ENCODE measurements around the gene ADGRL3.

ADGRL3 gene

GRCh38 chr4:61890321-61890720 is 690.2 kb downstream of the ADGRL3 start:
- no peak for FAIRE-seq
- TF ChIP-seq POLR2A (IDR thresholded peaks at IDR 0.05; ENCODE audit: low read depth, low read length): no peak
- no peak for DNase-seq (ENCODE audit: insufficient read length, low spot score)

GRCh38 chr4:61891953-61892352 is 691.8 kb downstream of the ADGRL3 start:
- TF ChIP-seq POLR2A (IDR thresholded peaks at IDR 0.05; ENCODE audit: low read depth, low read length): no peak
- no peak for FAIRE-seq
- no peak for DNase-seq (ENCODE audit: insufficient read length, low spot score)

- DNase-seq (ENCODE audit: insufficient read length, low spot score): no peak
- no peak for TF ChIP-seq POLR2A (IDR thresholded peaks at IDR 0.05; ENCODE audit: low read depth, low read length)
- no peak for FAIRE-seq
Measured at GRCh38 chr4:61896634-61897033, 696.5 kb downstream of the ADGRL3 start.

- DNase-seq (ENCODE audit: insufficient read length, low spot score) (no peak), FAIRE-seq (no peak)
- TF ChIP-seq POLR2A (IDR thresholded peaks at IDR 0.05; ENCODE audit: low read depth, low read length): no peak
Measured at GRCh38 chr4:61909031-61909430, 708.9 kb downstream of the ADGRL3 start.

GRCh38 chr4:61911313-61911756 is 711.2 kb downstream of the ADGRL3 start:
- FAIRE-seq (no peak), DNase-seq (ENCODE audit: insufficient read length, low spot score) (no peak)
- TF ChIP-seq POLR2A (IDR thresholded peaks at IDR 0.05; ENCODE audit: low read depth, low read length): no peak

- TF ChIP-seq POLR2A (IDR thresholded peaks at IDR 0.05; ENCODE audit: low read depth, low read length): no peak
- no peak for FAIRE-seq
- DNase-seq (ENCODE audit: insufficient read length, low spot score): no peak
Measured at GRCh38 chr4:61913619-61914018, 713.5 kb downstream of the ADGRL3 start.

GRCh38 chr4:61915501-61915900 is 715.4 kb downstream of the ADGRL3 start:
- FAIRE-seq: no peak
- no peak for DNase-seq (ENCODE audit: insufficient read length, low spot score)
- no peak for TF ChIP-seq POLR2A (IDR thresholded peaks at IDR 0.05; ENCODE audit: low read depth, low read length)

GRCh38 chr4:61918507-61918906 is 718.4 kb downstream of the ADGRL3 start:
- FAIRE-seq (no peak), DNase-seq (ENCODE audit: insufficient read length, low spot score) (no peak)
- no peak for TF ChIP-seq POLR2A (IDR thresholded peaks at IDR 0.05; ENCODE audit: low read depth, low read length)

GRCh38 chr4:61918987-61919386 is 718.9 kb downstream of the ADGRL3 start:
- no peak for FAIRE-seq

GRCh38 chr4:61919561-61919960 is 719.4 kb downstream of the ADGRL3 start:
- TF ChIP-seq POLR2A (IDR thresholded peaks at IDR 0.05; ENCODE audit: low read depth, low read length): no peak
- no peak for FAIRE-seq
- no peak for DNase-seq (ENCODE audit: insufficient read length, low spot score)

More at GRCh38 chr4:61918987-61919386, 718.9 kb downstream of the ADGRL3 start:
- no peak for TF ChIP-seq POLR2A (IDR thresholded peaks at IDR 0.05; ENCODE audit: low read depth, low read length)
- no peak for DNase-seq (ENCODE audit: insufficient read length, low spot score)

GRCh38 chr4:61921920-61922319 is 721.8 kb downstream of the ADGRL3 start:
- no peak for DNase-seq (ENCODE audit: insufficient read length, low spot score)
- no peak for TF ChIP-seq POLR2A (IDR thresholded peaks at IDR 0.05; ENCODE audit: low read depth, low read length)
- FAIRE-seq: no peak

- DNase-seq (ENCODE audit: insufficient read length, low spot score): no peak
- TF ChIP-seq POLR2A (IDR thresholded peaks at IDR 0.05; ENCODE audit: low read depth, low read length): no peak
- no peak for FAIRE-seq
Measured at GRCh38 chr4:61922766-61923165, 722.6 kb downstream of the ADGRL3 start.

GRCh38 chr4:61923179-61923578 is 723.1 kb downstream of the ADGRL3 start:
- TF ChIP-seq POLR2A (IDR thresholded peaks at IDR 0.05; ENCODE audit: low read depth, low read length): no peak
- DNase-seq (ENCODE audit: insufficient read length, low spot score) (no peak), FAIRE-seq (no peak)

- TF ChIP-seq POLR2A (IDR thresholded peaks at IDR 0.05; ENCODE audit: low read depth, low read length): no peak
- FAIRE-seq (no peak), DNase-seq (ENCODE audit: insufficient read length, low spot score) (no peak)
Measured at GRCh38 chr4:61924131-61924530, 724.0 kb downstream of the ADGRL3 start.

- FAIRE-seq: no peak
- no peak for TF ChIP-seq POLR2A (IDR thresholded peaks at IDR 0.05; ENCODE audit: low read depth, low read length)
- no peak for DNase-seq (ENCODE audit: insufficient read length, low spot score)
Measured at GRCh38 chr4:61933527-61933926, 733.4 kb downstream of the ADGRL3 start.

- no peak for DNase-seq (ENCODE audit: insufficient read length, low spot score)
- TF ChIP-seq POLR2A (IDR thresholded peaks at IDR 0.05; ENCODE audit: low read depth, low read length): no peak
- FAIRE-seq: no peak
Measured at GRCh38 chr4:61934198-61934597, 734.1 kb downstream of the ADGRL3 start.

All from H54 (cell line).